HepG2 (cell line): ENCODE measurements around the gene UAP1.

ENCODE experiments used
- ZNF776 ChIP-seq: sonication (generic); formaldehyde crosslinking; IDR thresholded peaks from 2 replicates; pipeline ENCODE4 v1.4.0; 2020; ENCODE audit warnings: mild to moderate bottlenecking, missing genetic modification reagents
- ZSCAN12 ChIP-seq: sonication (generic); formaldehyde crosslinking; IDR thresholded peaks from 2 replicates; pipeline ENCODE4 v1.9.0; 2021; ENCODE audit warnings: mild to moderate bottlenecking, missing genetic modification reagents

- TF ChIP-seq ZNF776 (no peak), ZSCAN12 (CRISPR knock-in tag) (no peak)
These were observed 927 bp downstream of the UAP1 start for GRCh38 chr1:162562470-162562828.
